Left renal cortex interstitium (tissue), 4 donors: Measurements from ENCODE around the gene BAIAP2. TPM values are rescaled to one million over a fixed set of nuclear protein-coding genes. Genes with fewer than 3 reads are reported as not detected.
"Not testable (repeated sequence)": the region's sequence is repeated elsewhere in the genome, so short reads cannot be mapped to it uniquely, and the experiment has no call there.

Experiments
- DNase-seq, 4 donors: peaks; one replicate each; pipeline ENCODE4 v3.0.0-alpha.2; 2013; ENCODE audit warnings: low read depth in 4 of 4, low spot score in 2 of 4, missing footprints in 1 of 4
- polyA plus RNA-seq, 4 donors: library from polyadenylated mRNA; unstranded; fragments of 120-200 nt; gene quantifications; one replicate each; pipeline ENCODE4 v1.2.1, GENCODE V29; 2013; ENCODE audit not compliant: insufficient read length in 4 of 4

The BAIAP2 gene
- polyA plus RNA-seq, 4 donors, result 33.0 to 47.1 (median 41.2) TPM

- no peak for DNase-seq
Measured at GRCh38 chr17:81151278-81151677, 116.3 kb downstream of the BAIAP2 start.

- no peak for DNase-seq
Measured at GRCh38 chr17:81152288-81152828, 117.4 kb downstream of the BAIAP2 start.

- DNase-seq, result no peak
Measured at GRCh38 chr17:81153340-81153803, 118.4 kb downstream of the BAIAP2 start.

DNA sequence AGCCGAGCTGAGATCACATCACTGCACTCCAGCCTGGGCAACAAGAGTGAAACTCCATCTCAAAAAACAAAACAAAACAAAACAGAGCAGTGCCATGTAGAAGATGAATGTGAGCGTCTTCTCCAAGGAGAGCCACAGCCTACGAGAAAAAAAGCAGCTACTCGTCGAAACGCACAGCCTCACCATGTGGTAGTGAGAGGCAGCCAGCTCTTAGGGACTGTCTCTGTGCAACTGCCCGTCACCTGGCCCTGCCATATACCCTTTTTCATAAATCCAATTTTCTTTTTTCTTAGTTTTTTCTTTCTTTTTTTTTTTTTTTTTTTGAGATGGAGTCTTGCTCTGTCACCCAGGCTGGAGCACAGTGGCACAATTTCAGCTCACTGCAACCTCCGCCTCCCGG, 119.1 kb downstream of the BAIAP2 start:
- not testable (repeated sequence) for DNase-seq

DNA sequence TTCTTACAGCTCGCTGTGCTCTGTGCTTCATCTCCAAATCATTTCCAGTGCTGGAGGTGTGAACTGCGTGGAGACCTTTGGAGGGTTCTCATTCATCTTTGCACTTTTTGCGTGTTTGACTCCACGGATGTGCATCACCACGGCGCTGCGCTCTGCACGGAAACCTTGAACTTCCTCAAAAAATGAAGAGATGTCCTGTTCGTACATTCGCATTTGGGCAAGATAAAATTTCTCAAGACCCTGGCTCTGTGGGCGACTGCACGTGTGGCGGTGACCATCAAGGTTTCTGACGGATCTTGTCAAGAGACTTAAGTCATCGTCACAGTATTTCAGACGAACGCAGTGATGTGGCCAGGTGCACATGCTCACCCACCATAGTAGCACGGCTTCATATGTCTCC, 120.0 kb downstream of the BAIAP2 start:
- DNase-seq, result no peak

GRCh38 chr17:81156866-81157805, 122.2 kb downstream of the BAIAP2 start:
- DNase-seq, result no peak

DNA sequence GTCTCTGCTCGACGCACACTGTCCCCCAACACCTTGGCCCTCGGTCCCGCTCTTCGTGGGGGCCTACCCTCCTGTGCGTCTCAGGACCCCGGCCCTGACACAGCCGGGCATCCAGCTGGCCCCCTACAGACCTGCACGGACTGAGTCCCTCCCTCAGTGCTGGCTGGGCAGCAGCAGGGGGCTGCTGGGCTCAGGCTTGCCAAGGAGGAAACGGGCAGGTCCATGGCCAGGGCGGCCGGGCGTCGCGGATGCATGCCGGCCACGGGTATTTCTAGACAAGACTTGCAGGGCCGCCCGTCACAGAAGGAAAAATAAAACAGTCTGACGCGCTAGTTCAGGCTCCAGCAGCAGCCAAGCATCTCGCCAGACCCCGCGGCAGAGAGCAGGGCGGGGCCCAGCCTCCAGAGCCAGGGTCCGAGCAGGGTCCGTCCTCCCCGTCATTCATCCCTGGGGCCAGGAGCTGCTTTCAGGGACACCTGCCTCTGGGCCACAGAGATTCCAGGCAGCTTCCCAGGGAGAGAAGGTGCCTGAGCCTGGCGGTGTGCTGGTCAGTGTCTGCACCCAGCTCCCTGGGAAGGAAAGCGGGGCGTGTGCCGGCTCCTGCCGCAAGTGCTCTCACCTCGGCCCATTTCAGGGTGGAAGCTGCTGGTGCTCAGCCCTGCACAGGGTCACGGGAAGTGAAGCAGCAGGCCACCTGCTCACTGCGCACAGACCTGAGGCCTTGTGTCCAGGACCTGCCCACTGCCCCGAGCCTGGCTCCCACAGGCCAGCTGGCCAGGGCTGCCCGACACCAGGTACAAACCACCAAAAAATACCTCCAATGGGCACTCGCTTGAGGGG, 123.1 kb downstream of the BAIAP2 start:
- DNase-seq, result no peak

GRCh38 chr17:81158688-81159590, 124.0 kb downstream of the BAIAP2 start:
- no peak for DNase-seq

- DNase-seq, result no peak
Measured at GRCh38 chr17:81159611-81160265, 124.8 kb downstream of the BAIAP2 start.

GRCh38 chr17:81160306-81160705, 125.4 kb downstream of the BAIAP2 start:
- DNase-seq, result no peak

- DNase-seq, result no peak
Measured at GRCh38 chr17:81160747-81161453, 125.9 kb downstream of the BAIAP2 start.

- no peak for DNase-seq
Measured at GRCh38 chr17:81161536-81161935, 126.6 kb downstream of the BAIAP2 start.

DNA sequence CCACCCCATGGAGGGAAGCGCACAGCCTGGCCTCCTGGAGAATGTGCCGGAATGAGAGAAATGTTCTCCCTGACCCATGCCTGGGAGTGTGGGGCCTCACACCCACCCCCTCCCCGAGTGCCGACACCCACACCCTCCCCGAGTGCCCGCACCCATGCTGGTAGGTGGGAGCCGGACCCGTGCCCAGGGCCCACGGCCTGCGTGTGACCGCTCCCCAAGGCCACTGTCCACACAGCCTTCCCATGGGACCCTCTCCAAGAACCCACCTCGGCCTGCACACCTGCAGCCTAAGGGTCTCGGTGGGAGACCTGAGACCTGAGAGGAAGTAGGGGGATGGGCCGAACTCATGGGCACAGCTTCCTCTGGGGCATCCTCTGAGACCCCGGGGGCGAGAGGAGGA, 127.0 kb downstream of the BAIAP2 start:
- DNase-seq, result no peak

DNA sequence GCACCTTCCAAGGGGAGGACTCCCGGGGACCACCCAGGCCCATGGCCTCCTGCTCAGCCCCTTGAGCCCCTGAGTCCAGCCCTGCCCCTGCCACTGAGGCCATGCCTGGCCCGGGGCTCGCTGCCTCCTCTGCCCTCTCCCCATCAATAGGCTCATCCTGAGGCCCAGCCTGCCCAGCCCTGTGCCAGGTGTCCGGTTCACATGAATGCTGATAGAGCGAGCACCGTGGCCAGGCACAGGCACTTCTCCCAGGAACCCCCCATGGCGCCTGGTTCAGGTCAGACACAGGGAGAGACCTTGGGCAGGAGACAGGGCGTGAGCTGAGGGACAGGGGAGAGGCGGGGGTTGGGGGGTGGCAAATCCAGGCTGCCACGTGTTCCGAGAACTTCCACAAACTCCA, 127.5 kb downstream of the BAIAP2 start:
- no peak for DNase-seq

- DNase-seq, result no peak
Measured at GRCh38 chr17:81163051-81163695, 128.2 kb downstream of the BAIAP2 start.

DNA sequence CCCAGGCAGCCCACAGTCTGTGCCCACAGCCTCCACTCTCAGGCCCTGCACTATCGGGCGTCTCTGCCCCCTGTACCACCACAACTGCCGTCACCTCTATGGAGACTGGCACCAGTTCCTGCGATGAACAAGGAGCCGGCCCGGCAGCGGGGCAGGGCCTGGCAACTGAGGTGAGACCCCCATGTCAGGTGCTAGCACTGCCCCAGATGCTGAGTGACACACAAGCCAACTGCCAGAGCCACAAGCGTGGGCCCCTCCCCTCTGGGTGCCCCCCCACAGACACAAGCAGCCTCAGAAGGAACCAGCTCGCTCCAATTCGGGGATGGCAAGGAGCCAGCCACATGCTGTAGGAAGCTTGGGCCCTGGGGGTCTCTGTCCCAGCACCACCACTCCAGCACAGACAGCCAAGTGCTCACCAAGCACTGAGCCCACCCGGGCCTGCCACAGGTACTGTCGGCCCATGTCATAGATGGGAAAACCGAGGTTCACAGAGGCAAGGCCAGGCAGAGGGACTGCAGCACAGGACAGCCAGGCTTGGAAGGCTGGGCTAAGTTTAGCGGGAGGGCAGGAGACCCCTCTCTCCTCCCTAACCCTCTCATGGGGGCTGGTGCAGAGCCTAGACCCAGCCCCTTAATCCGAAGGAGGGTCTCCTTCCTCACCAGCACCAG, 128.9 kb downstream of the BAIAP2 start:
- DNase-seq, result no peak

DNA sequence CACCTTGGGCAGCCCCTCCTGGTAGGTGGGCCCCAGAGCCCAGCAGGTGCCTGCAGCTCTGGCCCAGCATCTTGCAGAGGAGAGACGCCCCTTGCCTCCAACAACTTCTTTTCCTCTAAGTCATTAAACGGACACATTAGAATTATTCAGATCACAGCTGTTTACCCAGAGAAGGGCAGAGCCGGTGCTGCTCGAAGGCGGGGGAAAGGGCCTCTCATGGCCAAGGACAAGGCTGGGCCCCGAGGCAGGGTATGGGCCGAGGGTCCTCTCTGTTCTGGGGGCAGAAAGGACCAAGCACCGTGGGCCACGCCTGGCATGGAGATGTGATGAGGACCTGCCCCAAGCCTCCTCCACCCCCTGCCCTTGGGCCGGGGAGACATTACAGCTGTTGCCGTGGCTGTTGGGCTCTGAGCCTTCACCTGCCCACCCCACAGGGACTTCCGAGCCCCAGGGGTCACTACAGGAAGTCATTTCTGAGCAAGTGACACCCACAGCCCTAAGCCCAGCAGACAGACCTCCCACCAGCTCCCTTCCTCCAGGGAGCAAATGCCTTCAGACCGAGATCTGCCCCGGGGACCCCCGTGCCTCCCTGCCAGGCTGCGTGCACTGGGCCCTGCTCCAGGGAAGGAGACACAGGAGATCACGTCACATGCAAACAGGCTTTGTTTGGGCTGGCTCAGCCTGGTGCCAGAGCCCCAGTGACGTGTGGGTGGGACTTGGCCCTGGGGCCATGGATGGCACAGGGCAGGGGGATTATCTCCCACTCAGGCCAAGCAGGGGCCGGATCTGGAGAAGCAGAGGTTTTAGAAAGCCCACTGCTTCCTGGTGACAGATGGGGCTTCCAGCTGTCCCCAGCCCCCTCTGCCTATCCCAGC, 129.7 kb downstream of the BAIAP2 start:
- DNase-seq, result no peak
